HepG2 (cell line): Measurements from ENCODE around the gene TLR6. TPM values are rescaled to one million over a fixed set of nuclear protein-coding genes. Genes with fewer than 3 reads are reported as not detected.

Source experiments
- ATAC-seq: fragments of 200-7000 bp; cut with Tn5 transposase; 3 replicates; pipeline ENCODE4 v1.9.1; 2020; ENCODE audit warnings: mild to moderate bottlenecking, moderate library complexity
- BruUV-seq: library from RNA; stranded (reverse); fragments of 400-500 nt; replicated peaks from 2 replicates; lab custom pipeline; 2021; lab: Mats Ljungman, UMichigan
- CTCF ChIA-PET: fragments of 300-600 bp; formaldehyde crosslinking; extraction: SDS; loops from one replicate; lab custom pipeline; 2021; ENCODE audit warnings: low total read pairs, inconsistent platforms, low intra/inter-chr PET ratio; lab: Yijun Ruan, JAX
- POLR2A ChIA-PET: fragments of 350-600 bp; sonication (Branson Sonifier 250); formaldehyde crosslinking; loops from one replicate; lab custom pipeline; 2020; ENCODE audit warnings: antibody characterized with exemption, inconsistent platforms; lab: Yijun Ruan, JAX
- DNase-seq: peaks from one replicate; pipeline ENCODE4 v3.0.0-alpha.2; 2015; ENCODE audit warnings: low spot score
- FAIRE-seq: peaks from 3 replicates; lab custom pipeline; 2011; peaks lifted over from hg19 to GRCh38; lab: Jason Lieb, UNC
- H2AFZ ChIP-seq: one replicate; pipeline ENCODE4 v1.6.1; 2011; ENCODE audit warnings: low read length, inconsistent platforms
- H3K27ac ChIP-seq: fragments of 300-600 bp; 3 replicates; pipeline ENCODE4 v1.8.0; 2011; ENCODE audit warnings: mixed run types, mild to moderate bottlenecking, mixed read lengths, low read length, inconsistent platforms; ENCODE audit not compliant: insufficient read depth; ENCODE audit errors: extremely low read length
- H3K27me3 ChIP-seq, 2 experiments: fragments of 200-600 bp in 1 of 2; 2 replicates in 1 of 2; 3 replicates in 1 of 2; pipeline versions ENCODE4 v1.6.0 to v1.8.0; 2011; ENCODE audit warnings: low read length in 2 of 2, mild to moderate bottlenecking in 2 of 2, moderate library complexity in 2 of 2, inconsistent platforms in 1 of 2; ENCODE audit not compliant: insufficient read depth in 2 of 2, control insufficient read depth in 1 of 2
- H3K36me3 ChIP-seq, 2 experiments: fragments of 200-600 bp in 1 of 2; replicated peaks in 1 of 2; 2 replicates in 1 of 2; 3 replicates in 1 of 2; pipeline versions ENCODE4 v1.5.1 to v1.8.0; 2011; ENCODE audit warnings: low read length in 2 of 2, inconsistent platforms in 1 of 2; ENCODE audit not compliant: insufficient read depth in 2 of 2, control insufficient read depth in 1 of 2
- H3K4me1 ChIP-seq: 2 replicates; pipeline ENCODE4 v1.5.1; 2012; ENCODE audit warnings: low read length, inconsistent platforms; ENCODE audit not compliant: insufficient read depth
- H3K4me2 ChIP-seq: 2 replicates; pipeline ENCODE4 v1.6.0; 2011; ENCODE audit warnings: low read depth, low read length, inconsistent platforms
- H3K4me3 ChIP-seq, 3 experiments: fragments of 200-600 bp in 1 of 3; sonication (generic), shearing (Covaris generic) in 1 of 3; replicated peaks in 1 of 3; 2 replicates each; pipeline ENCODE4 v1.5.1; 2011 to 2016; ENCODE audit warnings: low read length in 3 of 3, inconsistent platforms in 2 of 3, low read depth in 2 of 3, mild to moderate bottlenecking in 2 of 3, control low read depth in 1 of 3, mixed read lengths in 1 of 3; ENCODE audit not compliant: insufficient read depth in 1 of 3
- H3K79me2 ChIP-seq: one replicate; pipeline ENCODE4 v1.6.1; 2011; ENCODE audit warnings: low read length, inconsistent platforms; ENCODE audit not compliant: insufficient read depth
- H3K9ac ChIP-seq: 2 replicates; pipeline ENCODE4 v1.6.0; 2011; ENCODE audit warnings: mild to moderate bottlenecking, low read depth, low read length, inconsistent platforms; ENCODE audit not compliant: insufficient read depth
- H3K9me3 ChIP-seq: 2 replicates; pipeline ENCODE4 v1.5.1; 2012; ENCODE audit warnings: mild to moderate bottlenecking, low read length
- H4K20me1 ChIP-seq: 2 replicates; pipeline ENCODE4 v1.6.0; 2011; ENCODE audit warnings: inconsistent platforms, mild to moderate bottlenecking, low read length, moderate library complexity; ENCODE audit not compliant: insufficient read depth
- EHMT2 ChIP-seq: fragments of 200-600 bp; sonication (generic); IDR thresholded peaks from 2 replicates; pipeline ENCODE4 v1.7.0; 2017; ENCODE audit warnings: antibody characterized with exemption, low read depth, low read length, borderline replicate concordance
- HNF4A ChIP-seq: sonication (generic); formaldehyde crosslinking; IDR thresholded peaks from 2 replicates; pipeline ENCODE4 v1.4.0; 2020; ENCODE audit warnings: missing genetic modification reagents
- NFATC3 ChIP-seq: sonication (generic); formaldehyde crosslinking; IDR thresholded peaks from 2 replicates; pipeline ENCODE4 v1.5.1; 2020; ENCODE audit warnings: mild to moderate bottlenecking, missing genetic modification reagents
- RBFOX2 ChIP-seq: fragments of 200-400 bp; formaldehyde crosslinking; IDR thresholded peaks from 2 replicates; pipeline ENCODE4 v1.6.1; 2017; ENCODE audit warnings: low read depth, mild to moderate bottlenecking, low read length
- WGBS: methylation state at CpG from one replicate; pipeline ENCODE4 v1.1.6; 2017; ENCODE audit warnings: low lambda C conversion rate; 5-methylcytosine and 5-hydroxymethylcytosine counted together
- in situ Hi-C: cut with HindIII; loops from 2 replicates; pipeline ENCODE4 v1.10.0; 2017; ENCODE audit warnings: low pct_unique_long_range_greater_than_20kb; ENCODE audit not compliant: extremely low pct_ligation_motif_present
- intact Hi-C: fragments of 100-400 bp; cut with micrococcal nuclease; formaldehyde crosslinking; loops from one replicate; pipeline ENCODE4 v1.10.0; 2022; ENCODE audit not compliant: unreplicated experiment
- polyA plus RNA-seq, 8 experiments: library from polyadenylated mRNA; depleted of rRNA in 3 of 8; stranded (reverse) in 7 of 8; unstranded in 1 of 8; fragments of >200 nt; fragmentation: Illumina TruSeq in 4 of 8; extraction: Trizol in 4 of 8; gene quantifications; 2 replicates each; pipeline versions ENCODE4 v1.2.1 to v1.2.3, GENCODE V29; 2011 to 2016; ENCODE audit warnings: low read depth in 4 of 8, missing spikeins in 1 of 8, mixed read lengths in 1 of 8; ENCODE audit not compliant: insufficient read depth in 1 of 8
- total RNA-seq, 5 experiments: library from RNA; depleted of rRNA; stranded (reverse); fragments of >200 nt; fragmentation: Illumina TruSeq; extraction: Trizol; gene quantifications; 2 replicates each; pipeline ENCODE4 v1.2.3, GENCODE V29; 2016; ENCODE audit warnings: low read depth in 1 of 5
- TF ChIP-seq, protein P1 (sequence below): sonication (generic); formaldehyde crosslinking; IDR thresholded peaks from 2 replicates; pipeline ENCODE4 v1.4.0; 2020; ENCODE audit warnings: missing genetic modification reagents, borderline replicate concordance
- TF ChIP-seq, protein P2 (sequence below): sonication (generic); formaldehyde crosslinking; IDR thresholded peaks from 2 replicates; pipeline ENCODE4 v1.8.0; 2022; ENCODE audit warnings: mild to moderate bottlenecking, missing genetic modification reagents

TLR6 gene
- total and polyA plus RNA-seq, 2 of the 13 experiments (the other 11 are each of a cell fraction or from before 2014, with no cell fraction given) = 0.33 to 0.71 TPM

DNA sequence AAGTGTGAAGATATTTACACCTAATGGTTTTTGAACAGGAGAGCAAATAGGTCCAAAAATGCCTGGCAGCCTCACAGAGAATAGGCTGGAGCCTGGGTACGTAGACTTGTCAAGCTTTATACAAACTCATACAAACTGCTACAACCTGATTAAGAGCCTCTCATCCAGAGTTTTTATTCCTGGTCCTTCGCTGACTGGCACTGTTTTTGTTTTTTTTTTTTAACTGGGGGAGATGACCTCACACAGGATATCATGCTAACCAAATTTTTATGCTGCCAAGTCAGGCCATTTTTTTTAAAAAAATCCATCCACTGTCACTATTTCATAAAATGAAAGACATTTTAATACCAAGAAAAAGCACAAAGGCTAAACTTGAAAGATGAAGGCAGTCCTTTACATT is 12.9 kb upstream of the TLR6 start:
- no TSS peak for BruUV-seq
- ATAC-seq = no peak
- Histone ChIP-seq H3K79me2 (peaks cover 42% of the 10 kb centered on the region), H3K4me1 (peaks cover 78% of the 10 kb centered on the region), H4K20me1 (peaks cover 7% of the 10 kb centered on the region; the same call in 1 of the 2 replicates), H3K9ac (peak overlapping the region; percentile 98; the same call in 1 of the 2 replicates), H3K27me3 (no peaks in the 10 kb centered on the region), H3K4me3 (peak overlapping the region in 1 of 3 experiments; percentile 96; a peak in 1 of 6 replicates), H3K9me3 (no peaks in the 10 kb centered on the region), H3K27ac (peak overlapping the region; percentile 89), H3K4me2 (peak overlapping the region; percentile 97), H3K36me3 (peaks cover 5% of the 10 kb centered on the region in 2 experiments), H2AFZ (no peak overlapping the region)
- intact Hi-C loops (no loop called here), in situ Hi-C loops (no loop called here)
- WGBS = 95% methylated on average over 2 of the region's 2 CpGs
- no peak for DNase-seq
- TF ChIP-seq, protein P1, sequence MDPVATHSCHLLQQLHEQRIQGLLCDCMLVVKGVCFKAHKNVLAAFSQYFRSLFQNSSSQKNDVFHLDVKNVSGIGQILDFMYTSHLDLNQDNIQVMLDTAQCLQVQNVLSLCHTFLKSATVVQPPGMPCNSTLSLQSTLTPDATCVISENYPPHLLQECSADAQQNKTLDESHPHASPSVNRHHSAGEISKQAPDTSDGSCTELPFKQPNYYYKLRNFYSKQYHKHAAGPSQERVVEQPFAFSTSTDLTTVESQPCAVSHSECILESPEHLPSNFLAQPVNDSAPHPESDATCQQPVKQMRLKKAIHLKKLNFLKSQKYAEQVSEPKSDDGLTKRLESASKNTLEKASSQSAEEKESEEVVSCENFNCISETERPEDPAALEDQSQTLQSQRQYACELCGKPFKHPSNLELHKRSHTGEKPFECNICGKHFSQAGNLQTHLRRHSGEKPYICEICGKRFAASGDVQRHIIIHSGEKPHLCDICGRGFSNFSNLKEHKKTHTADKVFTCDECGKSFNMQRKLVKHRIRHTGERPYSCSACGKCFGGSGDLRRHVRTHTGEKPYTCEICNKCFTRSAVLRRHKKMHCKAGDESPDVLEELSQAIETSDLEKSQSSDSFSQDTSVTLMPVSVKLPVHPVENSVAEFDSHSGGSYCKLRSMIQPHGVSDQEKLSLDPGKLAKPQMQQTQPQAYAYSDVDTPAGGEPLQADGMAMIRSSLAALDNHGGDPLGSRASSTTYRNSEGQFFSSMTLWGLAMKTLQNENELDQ (CRISPR knock-in tag) = no peak
- TF ChIP-seq EHMT2 (no peak), RBFOX2 (peak; percentile 37; the same call in 1 of the 2 replicates), NFATC3 (no peak), HNF4A (CRISPR knock-in tag) (no peak)
- TF ChIP-seq, protein P2, sequence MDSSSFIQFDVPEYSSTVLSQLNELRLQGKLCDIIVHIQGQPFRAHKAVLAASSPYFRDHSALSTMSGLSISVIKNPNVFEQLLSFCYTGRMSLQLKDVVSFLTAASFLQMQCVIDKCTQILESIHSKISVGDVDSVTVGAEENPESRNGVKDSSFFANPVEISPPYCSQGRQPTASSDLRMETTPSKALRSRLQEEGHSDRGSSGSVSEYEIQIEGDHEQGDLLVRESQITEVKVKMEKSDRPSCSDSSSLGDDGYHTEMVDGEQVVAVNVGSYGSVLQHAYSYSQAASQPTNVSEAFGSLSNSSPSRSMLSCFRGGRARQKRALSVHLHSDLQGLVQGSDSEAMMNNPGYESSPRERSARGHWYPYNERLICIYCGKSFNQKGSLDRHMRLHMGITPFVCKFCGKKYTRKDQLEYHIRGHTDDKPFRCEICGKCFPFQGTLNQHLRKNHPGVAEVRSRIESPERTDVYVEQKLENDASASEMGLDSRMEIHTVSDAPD (CRISPR knock-in tag) = no peak
- CTCF ChIA-PET = no interaction called here
- FAIRE-seq = no peak
- POLR2A ChIA-PET = no interaction called here
